HG02884 (cell line): ENCODE results near the gene OSTF1.

Source experiments
- ATAC-seq: cut with Tn5 transposase; IDR thresholded peaks from one replicate; pipeline ENCODE4 v1.9.1; 2021; ENCODE audit warnings: mild to moderate bottlenecking, moderate library complexity; ENCODE audit not compliant: unreplicated experiment

Gene OSTF1

GRCh38 chr9:75161116-75161857 is 73.0 kb downstream of the OSTF1 start:
- ATAC-seq = no peak

- ATAC-seq = no peak
Observed at GRCh38 chr9:75163764-75164163, 75.5 kb downstream of the OSTF1 start.

GRCh38 chr9:75164573-75164972 is 76.3 kb downstream of the OSTF1 start:
- ATAC-seq = no peak

DNA sequence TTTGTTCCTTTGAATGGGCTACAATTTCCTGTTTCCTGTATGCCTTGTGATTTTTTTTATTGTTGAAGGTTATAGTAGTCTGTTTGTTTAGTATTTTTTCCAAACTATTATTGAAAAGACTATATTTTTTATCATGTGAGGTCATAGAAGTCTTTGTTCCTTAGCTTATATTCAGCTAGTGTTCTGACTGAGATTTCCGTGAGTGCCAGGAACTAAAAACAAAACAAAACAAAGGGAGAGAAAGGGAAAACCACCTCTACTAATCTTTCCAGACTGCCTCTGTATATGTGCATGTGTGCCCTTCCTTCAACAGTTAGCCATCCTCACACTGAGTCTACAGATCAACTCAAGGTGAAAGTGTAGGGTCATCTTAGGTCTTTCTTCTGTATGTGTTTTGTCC is 79.0 kb downstream of the OSTF1 start:
- ATAC-seq = no peak

DNA sequence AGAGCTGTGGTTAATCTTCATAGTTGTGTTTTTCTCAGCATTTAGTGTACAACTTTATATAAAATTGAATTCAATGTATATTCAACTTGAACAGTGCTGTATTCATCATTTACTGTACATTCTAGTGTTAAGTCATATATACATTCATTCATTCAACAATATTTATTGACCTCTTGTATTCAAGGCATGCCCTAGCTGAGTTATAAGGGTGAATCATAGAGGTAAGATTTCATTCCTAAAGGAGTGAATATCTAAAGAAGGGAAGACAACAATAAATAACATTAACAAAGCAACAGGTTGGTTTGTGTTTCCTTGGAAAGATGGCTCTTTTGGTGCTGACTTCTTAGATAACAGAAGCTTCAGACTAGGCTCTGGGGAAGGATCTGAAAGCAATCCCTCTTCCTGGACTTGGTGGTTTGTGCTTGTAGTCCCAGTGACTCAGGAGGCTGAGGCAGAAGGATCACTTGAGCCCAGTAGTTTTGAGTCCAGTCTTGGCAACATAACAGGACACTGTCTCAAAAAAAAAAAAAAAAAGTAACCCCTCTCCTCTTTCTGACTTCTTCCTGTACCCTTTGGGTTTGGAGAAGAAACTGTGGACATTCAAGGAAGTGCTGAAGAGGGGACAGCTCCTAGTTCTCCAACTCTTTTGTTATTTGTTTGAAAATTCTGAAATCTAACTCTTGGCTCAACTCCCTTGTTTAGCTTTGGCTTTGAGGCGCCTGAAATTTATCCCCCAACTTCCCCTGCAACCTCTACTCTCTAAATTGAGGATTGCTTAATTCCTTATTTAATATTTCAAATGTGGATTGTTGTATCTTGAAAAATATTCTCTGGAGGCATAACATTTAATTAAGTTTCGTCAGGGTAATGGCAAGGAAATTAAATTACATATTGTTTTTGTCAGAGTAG is 80.2 kb downstream of the OSTF1 start:
- ATAC-seq = no peak

DNA sequence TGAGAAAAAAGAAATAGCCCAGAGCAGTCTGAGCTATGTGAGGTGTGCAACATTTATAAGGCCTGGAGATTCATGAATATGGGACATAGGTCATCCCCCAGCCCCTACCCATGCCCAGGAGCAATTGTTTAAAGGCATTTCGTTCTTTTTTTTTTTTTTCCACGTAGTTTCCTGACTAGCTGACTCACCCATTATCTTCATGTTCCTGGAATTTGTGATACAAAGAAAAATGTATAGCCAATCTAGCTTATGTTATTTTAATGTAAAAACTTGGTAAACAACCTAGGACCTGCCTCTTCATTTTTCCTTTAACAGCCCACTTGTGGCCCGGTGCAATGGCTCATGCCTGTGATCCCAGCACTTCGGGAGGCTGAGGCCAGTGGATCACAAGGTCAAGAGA is 81.3 kb downstream of the OSTF1 start:
- ATAC-seq = no peak

DNA sequence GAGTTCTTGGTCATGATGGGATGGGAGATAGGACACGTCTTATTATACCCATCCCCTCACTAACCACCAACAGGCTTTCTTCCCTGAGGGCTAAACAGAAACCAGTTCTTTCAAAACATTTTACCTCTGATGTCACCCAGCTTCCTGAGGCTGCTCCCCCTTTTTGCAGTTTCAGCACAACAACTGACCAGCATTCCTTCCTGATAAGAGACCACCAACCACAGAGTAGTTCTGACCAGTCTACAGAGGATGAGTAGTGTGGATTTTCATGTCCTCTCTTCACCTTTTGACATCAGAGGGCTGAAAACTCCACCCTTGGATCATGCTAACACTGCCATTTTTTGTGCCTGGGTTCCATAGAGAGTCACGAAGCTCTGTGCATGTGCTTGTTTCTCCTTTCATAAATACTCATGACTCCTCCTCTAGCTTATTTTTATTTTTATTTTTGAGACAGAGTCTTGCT is 82.6 kb downstream of the OSTF1 start:
- ATAC-seq = no peak

DNA sequence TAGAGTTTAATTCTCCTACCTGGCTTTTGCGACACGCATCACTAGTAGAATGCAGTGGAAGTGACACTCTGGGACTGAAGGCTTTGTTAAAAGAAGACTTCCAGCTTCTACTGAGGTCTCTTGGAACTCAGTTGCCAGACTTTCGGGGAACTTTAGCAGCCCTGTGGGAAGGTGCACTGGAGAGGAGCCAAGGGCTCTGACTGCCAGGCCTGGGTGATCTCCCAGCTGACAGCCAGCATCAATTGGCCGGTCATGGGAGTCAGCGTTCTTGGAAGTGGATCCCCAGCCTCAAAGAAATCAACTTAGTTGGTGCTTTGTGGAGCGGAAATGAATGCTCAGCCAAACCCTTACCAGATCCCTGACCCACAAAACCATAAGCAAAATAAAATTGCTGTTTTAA is 87.1 kb downstream of the OSTF1 start:
- ATAC-seq = no peak

DNA sequence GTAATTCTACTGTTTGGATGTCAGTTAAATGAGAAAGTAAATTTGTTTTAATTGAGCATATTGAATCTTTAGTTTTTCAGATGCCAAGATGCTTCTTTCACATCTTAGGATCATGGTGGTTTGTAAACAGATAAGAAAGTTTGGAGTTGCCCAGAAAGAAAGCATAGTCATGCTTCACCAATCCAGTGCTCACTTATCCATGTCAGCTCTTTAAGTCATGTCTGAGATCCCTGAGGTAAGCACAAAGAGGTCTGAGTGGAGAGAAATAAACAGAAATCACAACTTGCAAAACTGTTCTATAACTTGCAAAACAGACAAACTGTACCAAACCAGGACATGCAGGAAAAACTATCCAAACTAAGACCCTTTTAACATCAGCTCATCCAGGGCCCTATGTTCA is 87.7 kb downstream of the OSTF1 start:
- no peak for ATAC-seq

- no peak for ATAC-seq
Observed at GRCh38 chr9:75181750-75182149, 93.4 kb downstream of the OSTF1 start.

DNA sequence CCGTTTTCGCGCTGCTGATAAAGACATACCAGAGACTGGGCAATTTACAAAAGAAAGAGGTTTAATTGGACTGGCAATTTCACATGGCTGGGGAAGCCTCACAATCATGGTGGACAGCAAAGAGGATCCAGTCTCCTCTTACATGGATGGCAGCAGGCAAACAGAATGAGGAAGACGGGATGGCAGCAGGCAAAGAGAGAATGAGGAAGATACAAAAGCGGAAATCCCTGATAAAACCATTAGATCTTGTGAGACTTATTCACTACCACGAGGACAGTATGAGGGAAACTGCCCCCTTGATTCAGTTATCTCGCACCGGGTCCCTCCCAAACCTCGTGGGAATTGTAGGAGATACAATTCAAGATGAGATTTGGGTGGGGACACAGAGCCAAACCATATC is 95.0 kb downstream of the OSTF1 start:
- ATAC-seq = no peak

GRCh38 chr9:75184471-75184870 is 96.2 kb downstream of the OSTF1 start:
- no peak for ATAC-seq

DNA sequence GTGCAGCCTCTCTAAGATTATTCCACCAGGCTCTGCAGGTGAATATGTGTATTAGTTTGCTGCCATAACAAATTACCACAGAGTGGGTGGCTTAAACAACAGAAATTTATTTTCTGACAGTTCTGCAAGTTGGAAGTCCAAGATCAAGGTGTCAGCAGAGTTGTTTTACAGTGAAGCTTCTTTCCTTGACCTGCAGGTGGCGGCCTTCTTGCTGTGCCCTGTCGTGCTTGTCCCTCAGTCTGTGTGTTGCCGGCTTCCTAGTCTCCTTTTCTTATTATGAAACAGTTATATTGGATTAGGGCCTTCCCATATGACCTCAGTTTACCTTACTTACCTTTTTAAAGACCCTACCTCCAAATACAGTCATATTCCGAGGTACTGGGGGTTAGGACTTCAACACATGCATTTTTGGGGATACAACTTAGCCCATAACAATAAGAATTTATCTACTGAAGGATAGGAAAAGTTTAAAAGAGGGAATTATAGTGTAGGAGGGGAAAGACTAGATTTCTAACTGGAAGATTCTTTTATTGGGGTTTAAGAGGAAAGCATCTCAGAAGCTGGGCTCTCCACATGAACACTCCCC is 97.4 kb downstream of the OSTF1 start:
- ATAC-seq = peak; percentile 84

- ATAC-seq = no peak
Observed at GRCh38 chr9:75186767-75187380, 98.6 kb downstream of the OSTF1 start.

DNA sequence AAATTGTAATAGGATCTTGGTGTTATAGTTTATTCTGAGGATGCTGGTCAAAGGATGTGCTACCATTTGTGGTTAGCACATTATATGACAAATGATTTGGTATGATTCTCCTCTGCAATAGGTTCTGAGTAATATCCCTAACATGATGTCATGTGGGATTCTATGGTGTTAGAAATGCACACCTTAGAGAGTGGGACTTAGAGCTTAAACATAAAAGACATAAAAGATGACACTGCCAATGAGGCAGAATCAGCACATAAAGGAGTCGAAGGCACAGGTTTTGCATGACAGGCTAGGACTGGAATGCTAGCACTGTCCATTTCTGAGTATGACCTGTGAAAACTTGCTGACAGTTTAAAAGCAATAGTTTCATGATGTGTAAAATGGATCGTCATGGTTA is 100.4 kb downstream of the OSTF1 start:
- no peak for ATAC-seq

DNA sequence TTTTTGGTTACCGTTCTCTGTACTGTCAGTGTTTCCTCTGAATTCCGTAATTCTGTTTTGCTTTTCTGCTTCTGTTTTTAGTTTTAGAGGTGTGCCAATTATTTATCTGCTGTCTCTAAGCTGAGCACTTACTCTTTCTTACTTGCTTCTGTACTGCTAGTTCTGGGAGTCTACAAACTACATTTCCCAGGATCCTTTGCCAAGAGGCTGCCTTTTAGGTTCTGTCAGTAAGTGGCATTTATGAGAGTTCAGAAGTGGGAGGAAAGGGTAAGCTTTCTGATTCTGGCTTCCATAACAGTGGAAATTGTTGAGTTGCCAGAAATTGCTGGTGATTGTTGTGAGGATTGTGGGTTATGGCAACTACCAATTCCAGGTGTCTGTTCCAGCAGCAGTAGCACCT is 102.4 kb downstream of the OSTF1 start:
- no peak for ATAC-seq
